ENCODE results near the gene PKHD1. TPM values are rescaled to one million over a fixed set of nuclear protein-coding genes. Genes with fewer than 3 reads are reported as not detected.

Gene PKHD1
- polyA plus RNA-seq, 1 of the 3 experiments (the other 2 are of a cell fraction) = not detected

GRCh38 chr6:51600514-51600913, 486.9 kb downstream of the PKHD1 start:
- no peaks in the 10 kb centered on the region for H3K27me3 ChIP-seq (ENCODE audit: insufficient read depth)
- TF ChIP-seq CHD2 (IDR thresholded peaks at IDR 0.05; ENCODE audit: low read length, partially characterized antibody) (no peak), PBX3 (IDR thresholded peaks at IDR 0.05) (no peak), SMC3 (IDR thresholded peaks at IDR 0.05; ENCODE audit: low read depth, low read length) (no peak), RAD21 (IDR thresholded peaks at IDR 0.05; ENCODE audit: low read length) (no peak), MAX (IDR thresholded peaks at IDR 0.05; ENCODE audit: low read depth) (no peak), GATA2 (CRISPR knock-in tag; IDR thresholded peaks at IDR 0.05) (no peak), RXRA (IDR thresholded peaks at IDR 0.05; ENCODE audit: borderline replicate concordance, low read depth) (no peak), FOXJ3 (CRISPR knock-in tag; IDR thresholded peaks at IDR 0.05) (no peak), TAF1 (IDR thresholded peaks at IDR 0.05; ENCODE audit: borderline replicate concordance, low read depth, low read length) (no peak), EP300 (IDR thresholded peaks at IDR 0.05; ENCODE audit: borderline replicate concordance in 1 of 2, low read depth in 1 of 2, low read length in 1 of 2) (no peak)
- TF ChIP-seq, protein P1, sequence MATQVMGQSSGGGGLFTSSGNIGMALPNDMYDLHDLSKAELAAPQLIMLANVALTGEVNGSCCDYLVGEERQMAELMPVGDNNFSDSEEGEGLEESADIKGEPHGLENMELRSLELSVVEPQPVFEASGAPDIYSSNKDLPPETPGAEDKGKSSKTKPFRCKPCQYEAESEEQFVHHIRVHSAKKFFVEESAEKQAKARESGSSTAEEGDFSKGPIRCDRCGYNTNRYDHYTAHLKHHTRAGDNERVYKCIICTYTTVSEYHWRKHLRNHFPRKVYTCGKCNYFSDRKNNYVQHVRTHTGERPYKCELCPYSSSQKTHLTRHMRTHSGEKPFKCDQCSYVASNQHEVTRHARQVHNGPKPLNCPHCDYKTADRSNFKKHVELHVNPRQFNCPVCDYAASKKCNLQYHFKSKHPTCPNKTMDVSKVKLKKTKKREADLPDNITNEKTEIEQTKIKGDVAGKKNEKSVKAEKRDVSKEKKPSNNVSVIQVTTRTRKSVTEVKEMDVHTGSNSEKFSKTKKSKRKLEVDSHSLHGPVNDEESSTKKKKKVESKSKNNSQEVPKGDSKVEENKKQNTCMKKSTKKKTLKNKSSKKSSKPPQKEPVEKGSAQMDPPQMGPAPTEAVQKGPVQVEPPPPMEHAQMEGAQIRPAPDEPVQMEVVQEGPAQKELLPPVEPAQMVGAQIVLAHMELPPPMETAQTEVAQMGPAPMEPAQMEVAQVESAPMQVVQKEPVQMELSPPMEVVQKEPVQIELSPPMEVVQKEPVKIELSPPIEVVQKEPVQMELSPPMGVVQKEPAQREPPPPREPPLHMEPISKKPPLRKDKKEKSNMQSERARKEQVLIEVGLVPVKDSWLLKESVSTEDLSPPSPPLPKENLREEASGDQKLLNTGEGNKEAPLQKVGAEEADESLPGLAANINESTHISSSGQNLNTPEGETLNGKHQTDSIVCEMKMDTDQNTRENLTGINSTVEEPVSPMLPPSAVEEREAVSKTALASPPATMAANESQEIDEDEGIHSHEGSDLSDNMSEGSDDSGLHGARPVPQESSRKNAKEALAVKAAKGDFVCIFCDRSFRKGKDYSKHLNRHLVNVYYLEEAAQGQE (IDR thresholded peaks at IDR 0.05; ENCODE audit: low read depth, low read length) = no peak
- TF ChIP-seq, protein P2, sequence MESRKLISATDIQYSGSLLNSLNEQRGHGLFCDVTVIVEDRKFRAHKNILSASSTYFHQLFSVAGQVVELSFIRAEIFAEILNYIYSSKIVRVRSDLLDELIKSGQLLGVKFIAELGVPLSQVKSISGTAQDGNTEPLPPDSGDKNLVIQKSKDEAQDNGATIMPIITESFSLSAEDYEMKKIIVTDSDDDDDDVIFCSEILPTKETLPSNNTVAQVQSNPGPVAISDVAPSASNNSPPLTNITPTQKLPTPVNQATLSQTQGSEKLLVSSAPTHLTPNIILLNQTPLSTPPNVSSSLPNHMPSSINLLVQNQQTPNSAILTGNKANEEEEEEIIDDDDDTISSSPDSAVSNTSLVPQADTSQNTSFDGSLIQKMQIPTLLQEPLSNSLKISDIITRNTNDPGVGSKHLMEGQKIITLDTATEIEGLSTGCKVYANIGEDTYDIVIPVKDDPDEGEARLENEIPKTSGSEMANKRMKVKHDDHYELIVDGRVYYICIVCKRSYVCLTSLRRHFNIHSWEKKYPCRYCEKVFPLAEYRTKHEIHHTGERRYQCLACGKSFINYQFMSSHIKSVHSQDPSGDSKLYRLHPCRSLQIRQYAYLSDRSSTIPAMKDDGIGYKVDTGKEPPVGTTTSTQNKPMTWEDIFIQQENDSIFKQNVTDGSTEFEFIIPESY (IDR thresholded peaks at IDR 0.05; ENCODE audit: borderline replicate concordance, low read depth) = no peak
- TF ChIP-seq, protein P3, sequence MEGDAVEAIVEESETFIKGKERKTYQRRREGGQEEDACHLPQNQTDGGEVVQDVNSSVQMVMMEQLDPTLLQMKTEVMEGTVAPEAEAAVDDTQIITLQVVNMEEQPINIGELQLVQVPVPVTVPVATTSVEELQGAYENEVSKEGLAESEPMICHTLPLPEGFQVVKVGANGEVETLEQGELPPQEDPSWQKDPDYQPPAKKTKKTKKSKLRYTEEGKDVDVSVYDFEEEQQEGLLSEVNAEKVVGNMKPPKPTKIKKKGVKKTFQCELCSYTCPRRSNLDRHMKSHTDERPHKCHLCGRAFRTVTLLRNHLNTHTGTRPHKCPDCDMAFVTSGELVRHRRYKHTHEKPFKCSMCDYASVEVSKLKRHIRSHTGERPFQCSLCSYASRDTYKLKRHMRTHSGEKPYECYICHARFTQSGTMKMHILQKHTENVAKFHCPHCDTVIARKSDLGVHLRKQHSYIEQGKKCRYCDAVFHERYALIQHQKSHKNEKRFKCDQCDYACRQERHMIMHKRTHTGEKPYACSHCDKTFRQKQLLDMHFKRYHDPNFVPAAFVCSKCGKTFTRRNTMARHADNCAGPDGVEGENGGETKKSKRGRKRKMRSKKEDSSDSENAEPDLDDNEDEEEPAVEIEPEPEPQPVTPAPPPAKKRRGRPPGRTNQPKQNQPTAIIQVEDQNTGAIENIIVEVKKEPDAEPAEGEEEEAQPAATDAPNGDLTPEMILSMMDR (IDR thresholded peaks at IDR 0.05) = no peak
- TF ChIP-seq, protein P4, sequence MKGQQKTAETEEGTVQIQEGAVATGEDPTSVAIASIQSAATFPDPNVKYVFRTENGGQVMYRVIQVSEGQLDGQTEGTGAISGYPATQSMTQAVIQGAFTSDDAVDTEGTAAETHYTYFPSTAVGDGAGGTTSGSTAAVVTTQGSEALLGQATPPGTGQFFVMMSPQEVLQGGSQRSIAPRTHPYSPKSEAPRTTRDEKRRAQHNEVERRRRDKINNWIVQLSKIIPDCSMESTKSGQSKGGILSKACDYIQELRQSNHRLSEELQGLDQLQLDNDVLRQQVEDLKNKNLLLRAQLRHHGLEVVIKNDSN (IDR thresholded peaks at IDR 0.05; ENCODE audit: borderline replicate concordance, low read depth) = no peak
- H2AFZ ChIP-seq (ENCODE audit: low read depth) = no peak overlapping the region
- H3K9ac ChIP-seq = no peak overlapping the region
- no peaks in the 10 kb centered on the region for H3K9me3 ChIP-seq
- H3K4me2 ChIP-seq = no peak overlapping the region
- H4K20me1 ChIP-seq (ENCODE audit: insufficient read depth) = no peaks in the 10 kb centered on the region
- 59% methylated on average over 2 of the region's 2 CpGs for WGBS (ENCODE audit: low lambda C conversion rate)
- no peak overlapping the region for H3K4me3 ChIP-seq (ENCODE audit: low read depth in 2 of 2, low read length in 1 of 2)
- POLR2A ChIA-PET = no interaction called here
- H3F3A ChIP-seq (replicated peaks; ENCODE audit: insufficient read depth) = no peaks in the 10 kb centered on the region
- H3K4me1 ChIP-seq (ENCODE audit: control insufficient read depth in 1 of 2, insufficient read depth in 2 of 2, low read depth in 1 of 2, low read length in 1 of 2) = peaks cover 0 to 6% of the 10 kb centered on the region in 2 experiments; a peak in 1 of 4 replicates
- CTCF ChIA-PET = interaction anchor here (0.7 kb wide), 1 partner anchor 47 kb away, joined by 4 read pairs; no protein-coding TSS in a partner anchor
- H3K27ac ChIP-seq (ENCODE audit: low read depth in 2 of 2, low read length in 1 of 2) = no peak overlapping the region
- H3K36me3 ChIP-seq (replicated peaks in 1 of 2; ENCODE audit: control insufficient read depth in 1 of 2, insufficient read depth in 2 of 2, low read length in 1 of 2) = no peaks in the 10 kb centered on the region
- no peaks in the 10 kb centered on the region for H3K9me2 ChIP-seq
- DNase-seq = no peak
- H3K79me2 ChIP-seq (ENCODE audit: insufficient read depth) = no peaks in the 10 kb centered on the region

Data from SK-N-SH (cell line).